CD14-positive monocyte (primary cell): ENCODE data around the gene COG7. TPM values are rescaled to one million over a fixed set of nuclear protein-coding genes. Genes with fewer than 3 reads are reported as not detected.
A peak's percentile ranks its signal among the peaks of the same experiment; 100 is the strongest.

Experiments
- DNase-seq, 3 donors: peaks; one replicate each; pipeline ENCODE4 v3.0.0-alpha.2; 2011 to 2022
- H2AFZ ChIP-seq: 2 replicates; pipeline ENCODE4 v1.6.0; 2012; ENCODE audit warnings: mild to moderate bottlenecking, low read depth, low read length, inconsistent platforms; ENCODE audit not compliant: insufficient read depth, poor library complexity, severe bottlenecking
- H3K27ac ChIP-seq, 2 donors: 1 replicate in 1 of 2; 2 replicates in 1 of 2; pipeline ENCODE4 v1.5.1; 2012 to 2013; ENCODE audit warnings: low read length in 2 of 2, control low read depth in 1 of 2, inconsistent platforms in 1 of 2, low read depth in 1 of 2, mild to moderate bottlenecking in 1 of 2
- H3K27me3 ChIP-seq, 2 donors: one replicate each; pipeline versions ENCODE4 v1.6.0 to v1.6.1; 2011 to 2013; ENCODE audit warnings: low read length in 2 of 2; ENCODE audit not compliant: control insufficient read depth in 2 of 2, insufficient read depth in 2 of 2
- H3K36me3 ChIP-seq, 2 donors: replicated peaks in 1 of 2; 1 replicate in 1 of 2; 2 replicates in 1 of 2; pipeline versions ENCODE4 v1.5.1 to v1.6.1; 2012 to 2013; ENCODE audit warnings: low read length in 2 of 2, control low read depth in 1 of 2, inconsistent platforms in 1 of 2, mild to moderate bottlenecking in 1 of 2; ENCODE audit not compliant: insufficient read depth in 2 of 2, control insufficient read depth in 1 of 2
- H3K4me1 ChIP-seq, 2 donors: 1 replicate in 1 of 2; 2 replicates in 1 of 2; pipeline versions ENCODE4 v1.5.1 to v1.6.1; 2012 to 2013; ENCODE audit warnings: low read length in 2 of 2, control low read depth in 1 of 2, inconsistent platforms in 1 of 2, mild to moderate bottlenecking in 1 of 2, moderate library complexity in 1 of 2; ENCODE audit not compliant: insufficient read depth in 2 of 2, control insufficient read depth in 1 of 2
- H3K4me2 ChIP-seq: replicated peaks from 2 replicates; pipeline ENCODE3; 2012; ENCODE audit warnings: low read length, moderate library complexity, mild to moderate bottlenecking; ENCODE audit not compliant: poor library complexity, severe bottlenecking; ENCODE audit errors: extremely low read depth
- H3K4me3 ChIP-seq, 3 experiments: fragments of 200-600 bp in 1 of 3; sonication (generic) in 1 of 3; replicated peaks in 1 of 3; 1 replicate in 2 of 3; 2 replicates in 1 of 3; pipeline ENCODE4 v1.5.1; 2011 to 2013; ENCODE audit warnings: low read length in 3 of 3, mild to moderate bottlenecking in 3 of 3, control low read depth in 2 of 3, low read depth in 2 of 3, inconsistent platforms in 1 of 3, moderate library complexity in 1 of 3
- H3K79me2 ChIP-seq: 2 replicates; pipeline ENCODE4 v1.6.0; 2012; ENCODE audit warnings: mild to moderate bottlenecking, control low read depth, inconsistent platforms, low read length, moderate library complexity; ENCODE audit not compliant: insufficient read depth
- H3K9ac ChIP-seq: 2 replicates; pipeline ENCODE4 v1.6.0; 2017; ENCODE audit warnings: low read length, mild to moderate bottlenecking; ENCODE audit not compliant: insufficient read depth, poor library complexity, severe bottlenecking
- H3K9me3 ChIP-seq, 2 donors: replicated peaks in 1 of 2; 1 replicate in 1 of 2; 2 replicates in 1 of 2; pipeline versions ENCODE4 v1.5.1 to v1.6.1; 2012 to 2013; ENCODE audit warnings: low read length in 2 of 2, control low read depth in 1 of 2; ENCODE audit not compliant: control insufficient read depth in 1 of 2, insufficient read depth in 1 of 2
- H4K20me1 ChIP-seq: 2 replicates; pipeline ENCODE4 v1.6.0; 2012; ENCODE audit warnings: mild to moderate bottlenecking, low read length, control low read depth, moderate library complexity; ENCODE audit not compliant: insufficient read depth
- H3K27ac Mint-ChIP-seq, 7 donors: one replicate each; pipeline ENCODE4 v1.8.0; 2020; ENCODE audit warnings: mild to moderate bottlenecking in 7 of 7, mixed read lengths in 7 of 7, moderate library complexity in 6 of 7, inconsistent platforms in 2 of 7
- H3K27me3 Mint-ChIP-seq, 3 donors: one replicate each; pipeline ENCODE4 v1.8.0; 2021 to 2022; ENCODE audit warnings: low read depth in 3 of 3, mild to moderate bottlenecking in 3 of 3, mixed read lengths in 3 of 3, moderate library complexity in 3 of 3, inconsistent platforms in 1 of 3
- H3K36me3 Mint-ChIP-seq, 2 donors: one replicate each; pipeline ENCODE4 v1.8.0; 2020; ENCODE audit warnings: mixed read lengths in 2 of 2, inconsistent platforms in 1 of 2, mild to moderate bottlenecking in 1 of 2
- H3K4me1 Mint-ChIP-seq: one replicate; pipeline ENCODE4 v1.8.0; 2020; ENCODE audit warnings: mild to moderate bottlenecking, mixed read lengths
- H3K4me3 Mint-ChIP-seq, 2 donors: one replicate each; pipeline ENCODE4 v1.8.0; 2020; ENCODE audit warnings: mild to moderate bottlenecking in 2 of 2, mixed read lengths in 2 of 2, moderate library complexity in 1 of 2
- H3K9me3 Mint-ChIP-seq, 7 donors: one replicate each; pipeline ENCODE4 v1.8.0; 2020 to 2022; ENCODE audit warnings: mixed read lengths in 7 of 7, mild to moderate bottlenecking in 6 of 7, moderate library complexity in 6 of 7, inconsistent platforms in 2 of 7
- WGBS: methylation state at CpG from one replicate; pipeline ENCODE4 v1.1.5; 2013; ENCODE audit warnings: missing lambda C conversion rate; ENCODE audit not compliant: insufficient coverage; 5-methylcytosine and 5-hydroxymethylcytosine counted together
- intact Hi-C, 2 donors: fragments of 100-400 bp; cut with micrococcal nuclease; formaldehyde crosslinking; loops; one replicate each; pipeline versions ENCODE4 v1.15.0 to v1.15.1; 2023
- polyA plus RNA-seq, 3 donors: library from polyadenylated mRNA; depleted of rRNA in 1 of 3; unstranded in 2 of 3; stranded (reverse) in 1 of 3; fragments of 300-500 nt in 2 of 3; fragments of >200 nt in 1 of 3; fragmentation: Illumina TruSeq in 2 of 3; gene quantifications; 1 replicate in 2 of 3; 2 replicates in 1 of 3; pipeline ENCODE4 v1.2.3, GENCODE V29; 2012 to 2021
- TF ChIP-seq, protein P1 (sequence below): fragments of 200-600 bp; IDR thresholded peaks from one replicate; pipeline ENCODE4 v1.8.0; 2022; ENCODE audit warnings: antibody characterized with exemption, mild to moderate bottlenecking

COG7 gene
- polyA plus RNA-seq, 3 donors: 6.6 to 28.8 (median 8.0) TPM

GRCh38 chr16:23482778-23483177 is 29.8 kb upstream of the COG7 start:
- no peak for DNase-seq
- Histone ChIP-seq H3K27ac (peak overlapping the region in 1 of 2 donors; percentile 7), H3K36me3 (peaks cover 94 to 100% of the 10 kb centered on the region in 2 donors), H3K27me3 (no peaks in the 10 kb centered on the region), H3K79me2 (peaks cover 3% of the 10 kb centered on the region), H4K20me1 (peaks cover 14% of the 10 kb centered on the region), H3K4me3 (no peak overlapping the region), H3K9ac (no peak overlapping the region), H3K4me2 (no peak overlapping the region), H3K4me1 (no peaks in the 10 kb centered on the region), H3K9me3 (no peaks in the 10 kb centered on the region), H2AFZ (no peak overlapping the region)
- TF ChIP-seq, protein P1, sequence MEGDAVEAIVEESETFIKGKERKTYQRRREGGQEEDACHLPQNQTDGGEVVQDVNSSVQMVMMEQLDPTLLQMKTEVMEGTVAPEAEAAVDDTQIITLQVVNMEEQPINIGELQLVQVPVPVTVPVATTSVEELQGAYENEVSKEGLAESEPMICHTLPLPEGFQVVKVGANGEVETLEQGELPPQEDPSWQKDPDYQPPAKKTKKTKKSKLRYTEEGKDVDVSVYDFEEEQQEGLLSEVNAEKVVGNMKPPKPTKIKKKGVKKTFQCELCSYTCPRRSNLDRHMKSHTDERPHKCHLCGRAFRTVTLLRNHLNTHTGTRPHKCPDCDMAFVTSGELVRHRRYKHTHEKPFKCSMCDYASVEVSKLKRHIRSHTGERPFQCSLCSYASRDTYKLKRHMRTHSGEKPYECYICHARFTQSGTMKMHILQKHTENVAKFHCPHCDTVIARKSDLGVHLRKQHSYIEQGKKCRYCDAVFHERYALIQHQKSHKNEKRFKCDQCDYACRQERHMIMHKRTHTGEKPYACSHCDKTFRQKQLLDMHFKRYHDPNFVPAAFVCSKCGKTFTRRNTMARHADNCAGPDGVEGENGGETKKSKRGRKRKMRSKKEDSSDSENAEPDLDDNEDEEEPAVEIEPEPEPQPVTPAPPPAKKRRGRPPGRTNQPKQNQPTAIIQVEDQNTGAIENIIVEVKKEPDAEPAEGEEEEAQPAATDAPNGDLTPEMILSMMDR: no peak
- Mint-ChIP-seq H3K36me3 (peaks cover 88 to 100% of the 10 kb centered on the region in 2 donors), H3K4me3 (no peak overlapping the region), H3K27me3 (peaks cover 0 to 2% (median 0%) of the 10 kb centered on the region in 3 donors), H3K27ac (peak overlapping the region in 3 of 7 donors; percentile 10 to 81 (median 74)), H3K9me3 (no peaks in the 10 kb centered on the region), H3K4me1 (no peaks in the 10 kb centered on the region)
- intact Hi-C loops: no loop called here
- WGBS: 98% methylated on average over 12 of the region's 14 CpGs

GRCh38 chr16:23480257-23480656 is 27.3 kb upstream of the COG7 start:
- Mint-ChIP-seq H3K27ac (peak overlapping the region in 2 of 7 donors; percentile 52 to 71), H3K4me1 (no peaks in the 10 kb centered on the region), H3K4me3 (no peak overlapping the region), H3K27me3 (peaks cover 0 to 2% (median 0%) of the 10 kb centered on the region in 3 donors), H3K9me3 (no peaks in the 10 kb centered on the region), H3K36me3 (peaks cover 86 to 100% of the 10 kb centered on the region in 2 donors)
- Histone ChIP-seq H3K9ac (no peak overlapping the region), H2AFZ (no peak overlapping the region), H3K4me3 (no peak overlapping the region), H3K27ac (no peak overlapping the region), H3K27me3 (no peaks in the 10 kb centered on the region), H3K79me2 (peaks cover 3% of the 10 kb centered on the region), H4K20me1 (peaks cover 5% of the 10 kb centered on the region), H3K4me2 (no peak overlapping the region), H3K4me1 (no peaks in the 10 kb centered on the region), H3K36me3 (peaks cover 91 to 99% of the 10 kb centered on the region in 2 donors), H3K9me3 (no peaks in the 10 kb centered on the region)
- WGBS: 92% methylated on average over 3 of the region's 4 CpGs
- intact Hi-C loops: no loop called here
- no peak for DNase-seq
- TF ChIP-seq, protein P1: no peak
